ENCODE data around the gene FBXW7. TPM values are rescaled to one million over a fixed set of nuclear protein-coding genes. Genes with fewer than 3 reads are reported as not detected.

Gene FBXW7
- total RNA-seq, 3 donors from 2014 or later = 55.7 to 247 (median 117) TPM

- Histone ChIP-seq H3K27ac (no peak overlapping the region), H3K4me3 (no peak overlapping the region), H3K4me1 (no peaks in the 10 kb centered on the region)
Measured at GRCh38 chr4:152455311-152455710, 80.6 kb downstream of the FBXW7 start.

GRCh38 chr4:152454398-152455011, 81.4 kb downstream of the FBXW7 start:
- no peak for TF ChIP-seq POLR2A (IDR thresholded peaks at IDR 0.05)
- TF ChIP-seq CTCF (IDR thresholded peaks at IDR 0.05) = peak; percentile 40 to 53 (median 50)
- no peak for TF ChIP-seq POLR2AphosphoS5 (IDR thresholded peaks at IDR 0.05)

More at GRCh38 chr4:152455311-152455710, 80.6 kb downstream of the FBXW7 start:
- TF ChIP-seq CTCF (IDR thresholded peaks at IDR 0.05) (no peak), POLR2AphosphoS5 (IDR thresholded peaks at IDR 0.05) (no peak), POLR2A (IDR thresholded peaks at IDR 0.05) (no peak)
- Histone ChIP-seq H3K36me3 (no peaks in the 10 kb centered on the region), H3K27me3 (no peaks in the 10 kb centered on the region), H3K9me3 (no peaks in the 10 kb centered on the region)
- intact Hi-C loops (cut with DNase I; ENCODE audit: low total_unique reads) = no loop called here
- DNase-seq (ENCODE audit: low spot score in 2 of 2) = no peak

GRCh38 chr4:152451496-152451895, 84.4 kb downstream of the FBXW7 start:
- intact Hi-C loops (cut with DNase I; ENCODE audit: low total_unique reads) = no loop called here

More at GRCh38 chr4:152454398-152455011, 81.4 kb downstream of the FBXW7 start:
- Histone ChIP-seq H3K4me3 (no peak overlapping the region), H3K9me3 (no peaks in the 10 kb centered on the region), H3K27me3 (no peaks in the 10 kb centered on the region), H3K4me1 (no peaks in the 10 kb centered on the region), H3K27ac (no peak overlapping the region), H3K36me3 (no peaks in the 10 kb centered on the region)
- intact Hi-C loops (cut with DNase I; ENCODE audit: low total_unique reads) = no loop called here
- no peak for DNase-seq (ENCODE audit: low spot score in 2 of 2)

GRCh38 chr4:152448854-152449253, 87.0 kb downstream of the FBXW7 start:
- Histone ChIP-seq H3K4me1 (no peaks in the 10 kb centered on the region), H3K4me3 (no peak overlapping the region), H3K36me3 (no peaks in the 10 kb centered on the region), H3K27ac (no peak overlapping the region), H3K9me3 (no peaks in the 10 kb centered on the region), H3K27me3 (no peaks in the 10 kb centered on the region)
- TF ChIP-seq POLR2AphosphoS5 (IDR thresholded peaks at IDR 0.05) (no peak), POLR2A (IDR thresholded peaks at IDR 0.05) (no peak), CTCF (IDR thresholded peaks at IDR 0.05) (no peak)
- intact Hi-C loops (cut with DNase I; ENCODE audit: low total_unique reads) = no loop called here
- no peak for DNase-seq (ENCODE audit: low spot score in 2 of 2)

More at GRCh38 chr4:152451496-152451895, 84.4 kb downstream of the FBXW7 start:
- Histone ChIP-seq H3K9me3 (no peaks in the 10 kb centered on the region), H3K4me1 (no peaks in the 10 kb centered on the region), H3K36me3 (no peaks in the 10 kb centered on the region), H3K4me3 (no peak overlapping the region), H3K27ac (no peak overlapping the region), H3K27me3 (no peaks in the 10 kb centered on the region)
- DNase-seq (ENCODE audit: low spot score in 2 of 2) = no peak
- TF ChIP-seq POLR2AphosphoS5 (IDR thresholded peaks at IDR 0.05) (no peak), POLR2A (IDR thresholded peaks at IDR 0.05) (no peak), CTCF (IDR thresholded peaks at IDR 0.05) (no peak)

GRCh38 chr4:152448038-152448707, 87.7 kb downstream of the FBXW7 start:
- H3K27ac ChIP-seq = no peak overlapping the region
- H3K4me3 ChIP-seq = no peak overlapping the region
- TF ChIP-seq CTCF (IDR thresholded peaks at IDR 0.05) (no peak), POLR2A (IDR thresholded peaks at IDR 0.05) (no peak), POLR2AphosphoS5 (IDR thresholded peaks at IDR 0.05) (no peak)
- H3K4me1 ChIP-seq = no peaks in the 10 kb centered on the region
- intact Hi-C loops (cut with DNase I; ENCODE audit: low total_unique reads) = no loop called here
- no peak for DNase-seq (ENCODE audit: low spot score in 2 of 2)
- H3K36me3 ChIP-seq = no peaks in the 10 kb centered on the region
- no peaks in the 10 kb centered on the region for H3K9me3 ChIP-seq
- no peaks in the 10 kb centered on the region for H3K27me3 ChIP-seq

Measured in breast epithelium (tissue), 4 donors.